Measurements from ENCODE around the gene VWA3B. TPM values are rescaled to one million over a fixed set of nuclear protein-coding genes. Genes with fewer than 3 reads are reported as not detected.
"Not testable (repeated sequence)": the region's sequence is repeated elsewhere in the genome, so short reads cannot be mapped to it uniquely, and the experiment has no call there.

The VWA3B gene
- total and polyA plus RNA-seq, 8 donors: 0.03 to 134 (median 2.2) TPM; not detected in 2

GRCh38 chr2:98317214-98317613 lies 230.2 kb downstream of the VWA3B start:
- Histone ChIP-seq H3K27me3 (peaks cover 0 to 2% (median 0%) of the 10 kb centered on the region in 3 donors), H3K27ac (no peak overlapping the region), H3K4me3 (no peak overlapping the region), H3K9me3 (peaks cover 12 to 29% (median 25%) of the 10 kb centered on the region in 4 donors), H3K36me3 (no peaks in the 10 kb centered on the region), H3K4me1 (no peaks in the 10 kb centered on the region)
- no peak for DNase-seq
- intact Hi-C loops (cut with DNase I; ENCODE audit: low total_unique reads): no loop called here
- WGBS, 5 donors: 36 to 47% (median 44%) methylated on average over 3 of the region's 3 CpGs
- TF ChIP-seq CTCF (IDR thresholded peaks at IDR 0.05) (no peak), POLR2A (IDR thresholded peaks at IDR 0.05) (no peak), POLR2AphosphoS5 (IDR thresholded peaks at IDR 0.05) (no peak), EP300 (IDR thresholded peaks at IDR 0.05) (no peak)

- H3K4me1 ChIP-seq; DNase-seq; intact Hi-C loops (cut with DNase I; ENCODE audit: low total_unique reads); H3K27ac ChIP-seq; H3K27me3 ChIP-seq; H3K4me3 ChIP-seq; H3K36me3 ChIP-seq: not testable (repeated sequence)
- H3K9me3 ChIP-seq: peaks cover 15 to 50% (median 37%) of the 10 kb centered on the region in 4 donors
- 94 to 99% (median 97%) methylated on average over 3 of the region's 3 CpGs for WGBS, 5 donors
Measured at GRCh38 chr2:98320171-98320570, 233.2 kb downstream of the VWA3B start.

GRCh38 chr2:98324181-98324580 lies 237.2 kb downstream of the VWA3B start:
- Histone ChIP-seq H3K4me1 (no peaks in the 10 kb centered on the region), H3K9me3 (peaks cover 15 to 55% (median 40%) of the 10 kb centered on the region in 4 donors), H3K27ac (no peak overlapping the region), H3K36me3 (no peaks in the 10 kb centered on the region), H3K4me3 (no peak overlapping the region), H3K27me3 (no peaks in the 10 kb centered on the region)
- intact Hi-C loops (cut with DNase I; ENCODE audit: low total_unique reads): no loop called here
- WGBS, 5 donors: 62 to 67% (median 63%) methylated on average over 2 of the region's 2 CpGs
- no peak for DNase-seq
- TF ChIP-seq POLR2AphosphoS5 (IDR thresholded peaks at IDR 0.05) (no peak), EP300 (IDR thresholded peaks at IDR 0.05) (no peak), POLR2A (IDR thresholded peaks at IDR 0.05) (no peak), CTCF (IDR thresholded peaks at IDR 0.05) (no peak)

- no peaks in the 10 kb centered on the region for H3K36me3 ChIP-seq
- TF ChIP-seq EP300 (IDR thresholded peaks at IDR 0.05): no peak
- no peak for TF ChIP-seq CTCF (IDR thresholded peaks at IDR 0.05)
- TF ChIP-seq POLR2A (IDR thresholded peaks at IDR 0.05): no peak
- TF ChIP-seq POLR2AphosphoS5 (IDR thresholded peaks at IDR 0.05): no peak
- no peaks in the 10 kb centered on the region for H3K4me1 ChIP-seq
- WGBS, 5 donors: 93 to 99% (median 97%) methylated on average over 4 of the region's 4 CpGs
- no peak overlapping the region for H3K27ac ChIP-seq
- intact Hi-C loops (cut with DNase I; ENCODE audit: low total_unique reads): no loop called here
- no peak overlapping the region for H3K4me3 ChIP-seq
- H3K9me3 ChIP-seq: peaks cover 4 to 21% (median 12%) of the 10 kb centered on the region in 4 donors
- DNase-seq: no peak
- H3K27me3 ChIP-seq: no peaks in the 10 kb centered on the region
Measured at GRCh38 chr2:98327776-98328175, 240.8 kb downstream of the VWA3B start.

DNA sequence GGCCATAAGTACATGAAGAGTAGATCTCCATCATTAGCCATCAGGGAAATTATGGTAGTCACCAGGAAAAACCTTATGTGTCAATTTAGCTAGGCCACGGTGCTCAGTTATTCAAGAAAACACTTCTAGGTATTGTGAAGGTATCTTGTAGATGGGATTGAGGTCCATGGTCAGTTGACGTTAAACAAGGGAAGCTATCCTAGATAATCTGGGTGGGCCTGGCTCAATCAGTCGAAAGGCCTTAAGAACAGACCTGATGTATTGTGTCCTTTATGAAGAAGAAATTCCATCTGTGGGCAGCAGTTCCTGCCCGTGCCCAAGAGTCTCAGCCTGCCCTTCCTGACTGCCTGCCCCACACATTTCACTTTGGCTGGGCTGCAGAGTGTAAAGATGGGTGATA lies 242.6 kb downstream of the VWA3B start:
- H3K27ac ChIP-seq: no peak overlapping the region
- H3K27me3 ChIP-seq: peaks cover 0 to 3% (median 0%) of the 10 kb centered on the region in 3 donors
- intact Hi-C loops (cut with DNase I; ENCODE audit: low total_unique reads): no loop called here
- peaks cover 0 to 7% (median 3%) of the 10 kb centered on the region in 4 donors for H3K9me3 ChIP-seq
- DNase-seq: no peak
- 85 to 94% (median 88%) methylated on average over 4 of the region's 4 CpGs for WGBS, 5 donors
- TF ChIP-seq EP300 (IDR thresholded peaks at IDR 0.05): no peak
- TF ChIP-seq POLR2A (IDR thresholded peaks at IDR 0.05): no peak
- TF ChIP-seq POLR2AphosphoS5 (IDR thresholded peaks at IDR 0.05): no peak
- no peak for TF ChIP-seq CTCF (IDR thresholded peaks at IDR 0.05)
- H3K36me3 ChIP-seq: no peaks in the 10 kb centered on the region
- no peak overlapping the region for H3K4me3 ChIP-seq
- peaks cover 0 to 10% (median 2%) of the 10 kb centered on the region in 4 donors for H3K4me1 ChIP-seq
